A549 treated with AZD9567 at 1 μM for 4 hours (cell line): ENCODE measurements around the gene DAGLA. TPM values are rescaled to one million over a fixed set of nuclear protein-coding genes. Genes with fewer than 3 reads are reported as not detected.

Source experiments
- total RNA-seq: library from RNA; stranded (reverse); fragments of 200-300 nt; extraction: Qiagen RNA extraction; gene quantifications from 5 replicates; pipeline ENCODE4 v1.2.3, GENCODE V29; 2022; ENCODE audit not compliant: insufficient read depth

DAGLA gene
- 3.7 to 5.6 TPM (median 5.2 TPM) in 5 replicates for total RNA-seq

GRCh38 chr11:61679893-61680621 is at the start of gene DAGLA:
Gene DAGLA, plus strand, starts transcription at chr11:61680391. Its CDS starts 39,765 bp downstream, at chr11:61720156.

GRCh38 chr11:61752117-61752924 is 72.1 kb downstream of the DAGLA start, which contains the start of gene MYRF:
Gene MYRF, plus strand, starts transcription at chr11:61752636. Its CDS starts 109 bp downstream, at chr11:61752745.

GRCh38 chr11:61792310-61793082 is 112.3 kb downstream of the DAGLA start, which contains the start of the genes FEN1 and TMEM258:
Gene FEN1, plus strand, starts transcription at chr11:61792911. Its CDS starts 2,451 bp downstream, at chr11:61795362.
Gene TMEM258, minus strand, starts transcription at chr11:61792599. Its CDS starts 41 bp downstream, at chr11:61792558.

Other genes starting within 250 kb of the DAGLA start
- 0.16 to 0.89 TPM (median 0.23 TPM) in 5 replicates for gene LRRC10B, start 171.6 kb upstream of the DAGLA start, total RNA-seq
- gene SYT7, start 99.3 kb upstream of the DAGLA start, total RNA-seq: 0.92 to 1.3 TPM (median 1.2 TPM) in 5 replicates
- gene MYRF, start 72.2 kb downstream of the DAGLA start, total RNA-seq: 11.9 to 19.0 TPM (median 18.0 TPM) in 5 replicates
- gene TMEM258, start 112.2 kb downstream of the DAGLA start, total RNA-seq: 215 to 243 TPM (median 228 TPM) in 5 replicates
- gene FEN1, start 112.5 kb downstream of the DAGLA start, total RNA-seq: 85.9 to 107 TPM (median 99.6 TPM) in 5 replicates
- 178 to 247 TPM (median 209 TPM) in 5 replicates for gene FADS1, start 136.6 kb downstream of the DAGLA start, total RNA-seq
- gene FADS2, start 147.9 kb downstream of the DAGLA start, total RNA-seq: 360 to 457 TPM (median 388 TPM) in 5 replicates
- gene FADS3, start 211.2 kb downstream of the DAGLA start, total RNA-seq: 40.2 to 89.4 TPM (median 80.9 TPM) in 5 replicates
- 16.3 to 57.5 TPM (median 16.6 TPM) in 5 replicates for gene RAB3IL1, start 237.2 kb downstream of the DAGLA start, total RNA-seq